ENCODE results near the gene RALA.

RALA gene

DNA sequence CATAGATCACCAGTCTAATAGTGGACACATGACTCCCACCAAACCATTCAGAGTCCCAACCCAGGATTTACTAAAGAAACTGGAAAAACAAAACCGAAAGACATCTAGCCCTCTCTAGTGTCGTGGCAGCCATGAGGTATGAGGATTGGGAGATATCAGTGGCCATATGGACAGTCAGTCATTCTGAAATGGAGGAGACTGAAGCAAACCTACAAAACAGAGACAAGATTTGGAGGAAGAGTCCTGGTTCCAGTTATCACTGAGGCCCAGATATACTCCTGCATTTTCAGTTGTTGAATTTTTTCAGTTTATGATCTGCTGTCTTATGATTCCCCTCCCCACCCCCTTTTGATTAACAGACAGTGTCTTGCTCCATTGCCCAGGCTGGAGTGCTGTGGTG is 9.1 kb upstream of the RALA start:
- DNase-seq = no peak

DNA sequence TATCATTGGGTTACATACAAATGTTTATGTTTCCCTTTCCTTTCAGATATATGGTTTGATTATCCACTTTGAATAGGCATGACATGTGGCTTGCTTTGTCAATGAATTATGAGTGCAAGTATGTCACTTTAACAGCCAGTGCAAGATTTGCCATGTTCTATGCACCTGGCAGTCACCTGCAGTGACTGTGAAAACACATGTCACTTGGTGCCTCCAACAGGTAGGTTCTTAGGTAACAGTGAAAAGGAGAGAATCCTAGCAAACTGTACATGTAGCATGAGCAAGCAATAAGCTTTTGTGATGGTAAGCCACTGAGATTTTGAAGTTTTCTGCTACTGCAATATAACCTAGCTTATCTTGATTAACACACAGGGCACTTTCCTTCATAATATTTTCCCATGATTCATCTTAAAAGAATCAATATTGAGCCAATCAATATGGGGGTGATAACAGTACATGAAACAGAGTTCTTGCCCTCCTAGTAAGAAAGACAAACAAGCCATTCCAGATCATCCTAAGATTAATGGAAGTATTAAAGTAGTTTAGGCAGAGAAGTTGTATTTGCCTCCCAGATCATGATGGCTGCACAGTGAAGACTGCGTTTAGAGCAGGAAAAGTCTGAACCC is 7.9 kb upstream of the RALA start:
- no peak for DNase-seq

DNA sequence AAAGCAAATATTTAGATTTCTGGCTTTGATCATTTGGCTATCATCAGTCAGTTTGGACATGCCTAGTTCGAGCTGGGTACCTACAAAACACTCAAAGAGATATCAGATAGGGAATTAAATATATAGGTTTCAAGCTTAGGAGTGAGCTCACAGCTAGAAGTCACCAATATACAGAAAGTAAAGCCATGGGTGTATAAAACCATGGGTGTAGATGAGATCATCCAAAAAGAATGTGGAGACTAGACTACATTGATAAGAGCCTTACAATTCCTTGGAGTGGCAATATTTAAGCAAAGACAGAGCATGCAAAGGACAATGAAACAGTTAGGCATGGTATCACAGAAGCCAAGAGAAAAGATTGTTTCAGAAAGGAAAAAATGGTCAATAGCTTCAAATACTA is 7.2 kb upstream of the RALA start:
- DNase-seq = no peak

DNA sequence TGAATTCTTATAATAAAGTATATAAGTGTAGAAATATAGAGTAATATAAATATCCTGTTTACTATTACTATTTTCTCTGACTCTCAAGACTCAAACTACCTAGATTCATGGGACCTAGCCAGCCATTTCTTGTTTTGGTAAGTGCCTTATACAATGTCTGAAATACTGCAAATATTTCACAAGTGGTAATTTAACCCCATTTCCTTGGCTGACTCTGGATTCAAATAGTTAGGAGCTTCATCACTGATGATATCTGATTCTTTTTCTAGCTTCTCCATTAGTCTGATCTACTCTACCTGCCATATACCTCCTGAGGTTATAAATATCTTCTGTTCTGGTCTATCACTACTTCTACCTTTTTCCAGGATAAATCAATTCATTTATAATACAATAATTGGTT is 6.4 kb upstream of the RALA start:
- no peak for DNase-seq

DNA sequence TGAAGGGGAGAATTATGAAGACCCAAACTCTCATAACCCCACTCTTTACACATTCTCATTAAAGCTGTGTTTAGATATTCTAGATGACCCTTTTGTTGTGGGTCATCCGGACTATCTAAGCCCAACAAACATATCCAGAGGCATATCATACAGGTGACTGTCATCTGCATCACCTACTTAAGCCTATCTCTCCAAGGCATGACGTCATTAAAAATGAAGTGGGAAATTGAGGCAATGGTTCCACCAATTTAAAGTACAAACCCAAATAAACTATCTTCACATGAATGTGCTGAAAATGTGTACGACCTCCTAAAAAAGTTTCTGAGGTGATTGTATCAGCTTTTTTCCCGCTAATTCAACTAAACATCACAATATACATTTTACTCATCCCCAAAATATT is 4.5 kb upstream of the RALA start:
- DNase-seq = no peak

DNA sequence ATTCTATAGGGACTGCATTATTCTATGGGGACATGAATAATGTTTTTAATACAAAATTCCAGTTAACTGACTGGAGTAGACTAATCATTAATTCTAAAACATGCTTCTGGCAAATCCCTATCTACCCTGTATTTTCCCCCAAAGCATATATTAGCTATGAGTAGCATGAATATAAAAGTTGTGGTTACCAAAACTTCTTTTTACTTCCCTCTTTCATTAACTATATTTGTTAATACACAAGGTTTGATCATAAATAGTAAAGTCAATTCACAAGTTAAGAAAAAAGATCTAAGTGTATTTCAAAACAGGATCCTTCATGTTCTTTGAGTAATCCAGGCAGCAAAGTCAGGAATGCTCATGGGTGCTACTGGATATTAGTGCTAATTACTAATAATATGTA is 2.9 kb upstream of the RALA start:
- no peak for DNase-seq

DNA sequence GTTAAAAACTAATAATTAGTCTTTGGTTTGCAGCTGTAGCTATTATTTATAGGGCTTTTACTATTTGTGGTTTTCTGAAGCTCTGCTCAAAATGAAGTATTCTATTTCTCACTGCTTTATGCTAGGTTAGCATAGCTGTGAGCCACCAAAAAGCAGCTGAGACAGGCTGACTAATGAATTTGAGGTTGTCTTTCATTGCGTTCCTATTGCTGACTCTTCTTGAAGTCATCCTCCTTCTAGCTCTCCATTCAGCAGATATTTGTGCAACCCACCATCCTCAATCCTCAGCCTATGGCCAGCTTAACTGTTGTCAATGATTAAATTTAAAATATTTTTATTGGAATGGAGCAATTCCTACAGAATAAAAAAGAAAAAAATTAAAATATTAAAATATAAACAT is 2.1 kb upstream of the RALA start:
- no peak for DNase-seq

DNA sequence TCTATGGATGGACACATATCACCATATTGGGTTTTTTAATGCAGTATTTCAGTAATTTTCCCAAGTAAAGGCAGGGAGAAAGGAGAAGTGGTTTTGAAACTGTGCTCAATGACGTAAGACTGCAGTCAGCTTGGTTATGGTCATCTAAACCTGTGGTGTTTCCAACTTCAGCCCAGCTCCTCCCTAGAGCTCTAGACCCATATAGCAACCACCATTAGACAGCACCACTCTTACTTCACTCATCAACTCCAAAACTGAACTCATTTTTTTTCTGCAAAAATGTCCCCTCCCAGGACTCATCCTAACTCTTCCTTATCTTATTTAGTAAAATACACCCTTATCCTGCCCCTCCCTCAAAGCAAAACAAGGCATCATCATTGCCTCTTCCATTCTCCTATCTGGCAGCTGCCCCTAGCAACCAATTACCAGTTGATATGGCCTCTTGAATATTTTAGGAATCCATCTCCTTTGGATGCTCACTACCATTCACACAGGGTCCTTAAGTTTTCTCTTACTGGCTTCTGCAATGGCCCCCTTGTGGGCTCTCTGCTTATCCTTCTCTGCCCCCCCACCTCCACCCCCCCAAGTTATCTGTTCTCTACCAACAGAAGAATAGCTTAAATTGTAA is 1.5 kb upstream of the RALA start:
- DNase-seq = no peak

DNA sequence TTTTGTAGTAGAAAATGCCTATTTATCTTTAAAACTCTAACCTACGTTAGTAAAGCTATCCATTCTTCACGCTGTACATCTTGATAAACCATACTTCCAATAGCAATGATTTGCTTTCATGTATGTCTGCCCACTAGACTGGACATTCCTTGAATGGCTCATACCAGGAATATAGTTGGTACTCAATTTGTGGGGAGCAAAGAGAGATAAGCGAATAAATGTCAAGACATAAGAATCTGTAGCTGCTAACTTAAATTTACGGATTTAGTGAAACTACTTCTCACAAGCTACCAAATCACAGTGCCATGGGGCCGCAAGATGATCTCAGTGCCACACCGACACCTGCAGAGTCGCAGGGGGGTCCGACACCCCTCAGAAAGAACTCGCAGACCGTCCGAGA is 763 bp upstream of the RALA start:
- DNase-seq = no peak

DNA sequence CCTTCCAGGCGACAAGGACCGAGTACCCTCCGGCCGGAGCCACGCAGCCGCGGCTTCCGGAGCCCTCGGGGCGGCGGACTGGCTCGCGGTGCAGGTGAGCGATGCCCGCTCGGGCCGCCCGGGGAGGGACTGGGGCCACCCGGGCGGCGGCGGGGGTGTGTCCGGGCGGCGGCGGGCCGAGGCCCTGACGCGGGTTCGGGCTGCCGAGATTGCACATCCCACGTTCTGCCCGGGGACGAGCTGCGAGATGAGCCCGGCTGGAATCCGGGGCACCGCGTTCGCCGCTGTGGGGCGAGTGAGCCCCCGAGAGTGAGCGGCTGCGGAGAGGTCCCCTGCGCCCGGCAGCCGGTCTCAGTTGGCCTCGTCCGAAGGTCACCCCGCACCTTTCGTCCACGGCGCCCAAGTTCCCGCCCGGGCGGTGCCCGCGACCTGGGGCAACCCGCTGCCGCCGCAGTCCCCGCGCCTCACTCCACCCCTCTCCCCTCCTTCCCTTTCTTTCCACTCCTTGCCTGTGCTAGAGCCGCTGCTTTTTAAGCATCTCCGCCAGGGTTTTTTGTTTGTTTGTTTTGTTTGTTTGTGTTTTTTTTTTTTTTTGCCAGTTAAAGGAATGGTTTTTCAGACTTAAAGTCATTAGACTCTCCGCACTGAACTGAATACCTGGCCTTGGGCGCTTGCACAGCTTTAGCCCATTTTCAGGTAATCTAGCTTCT is 515 bp downstream of the RALA start:
- DNase-seq = no peak

DNA sequence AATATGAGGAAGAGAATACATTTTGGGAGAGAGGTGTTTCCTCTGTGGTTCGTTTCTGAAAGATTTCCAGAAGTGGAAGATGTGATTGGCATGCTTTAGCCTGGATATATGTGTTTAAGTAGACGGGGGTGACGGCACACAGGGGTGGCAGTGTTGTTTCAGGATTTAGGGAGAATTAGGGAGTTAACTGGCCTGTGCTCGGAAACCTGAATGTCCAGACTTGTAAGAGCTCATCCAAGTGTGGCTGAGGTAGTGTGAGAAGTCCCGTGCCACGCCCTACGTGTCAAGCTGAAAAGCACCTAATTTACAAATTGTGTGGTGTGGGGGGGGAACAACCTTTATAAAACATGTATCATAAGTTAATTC is 1.1 kb downstream of the RALA start:
- DNase-seq = peak; percentile 16

DNA sequence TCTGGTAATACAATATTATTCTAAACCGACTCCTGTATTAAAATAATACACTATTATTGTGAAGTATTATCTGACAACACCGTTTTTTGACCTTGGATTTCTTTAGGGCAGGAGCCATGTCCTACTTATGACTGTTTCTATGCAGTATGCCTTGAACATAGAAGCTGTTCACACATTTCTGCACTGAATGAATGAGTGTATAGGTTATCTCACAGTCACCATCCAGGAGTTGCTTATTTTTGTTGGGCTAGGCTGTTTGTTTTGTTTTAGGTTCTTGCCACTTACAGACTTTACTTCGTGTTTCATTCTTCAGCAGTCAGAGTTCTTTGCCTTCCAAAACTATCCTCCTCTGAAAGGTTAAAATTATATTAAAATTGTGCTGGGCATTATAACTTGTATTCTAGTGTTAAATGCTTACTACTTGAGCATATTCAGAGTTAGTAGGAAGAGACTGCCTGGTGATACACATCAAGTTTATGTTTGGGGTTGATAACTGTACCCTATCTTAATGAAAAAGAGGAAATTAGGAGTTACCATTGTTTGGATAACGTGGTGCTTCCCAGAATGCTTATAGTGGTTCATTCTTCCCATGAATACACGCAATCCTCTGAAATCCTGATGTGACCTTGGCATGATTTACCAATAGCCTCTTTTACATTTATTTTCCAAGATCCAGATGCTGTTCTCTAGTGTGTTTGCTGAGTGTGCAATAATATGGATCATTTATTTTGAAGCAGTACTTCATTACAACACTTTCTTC is 1.7 kb downstream of the RALA start:
- DNase-seq = no peak

DNA sequence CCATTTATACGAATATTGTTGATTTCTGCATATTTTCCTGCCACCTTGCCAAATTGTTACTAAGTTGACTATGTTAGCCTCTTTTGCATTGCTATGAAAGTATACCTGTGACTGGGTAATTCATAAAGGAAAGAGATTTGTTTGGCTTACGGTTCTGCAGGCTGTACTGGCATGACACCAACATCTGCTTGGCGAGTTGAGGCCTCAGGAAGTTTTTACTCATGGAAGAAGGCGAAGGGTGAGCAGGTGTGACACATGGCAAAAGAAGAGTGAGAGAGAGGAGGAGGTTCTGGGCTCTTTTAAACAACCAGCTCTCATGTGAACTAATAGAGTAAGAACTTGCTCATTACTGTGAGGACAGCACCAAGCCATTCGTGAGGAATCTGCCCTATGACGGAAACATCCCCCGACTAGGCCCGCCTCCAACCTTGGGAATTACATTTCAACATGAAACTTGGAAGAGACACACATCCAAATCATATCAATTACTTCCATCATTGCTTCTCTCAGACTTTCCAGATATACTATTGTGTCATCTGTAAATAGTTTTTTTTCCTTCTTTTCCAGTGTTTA is 8.4 kb downstream of the RALA start:
- no peak for DNase-seq

DNA sequence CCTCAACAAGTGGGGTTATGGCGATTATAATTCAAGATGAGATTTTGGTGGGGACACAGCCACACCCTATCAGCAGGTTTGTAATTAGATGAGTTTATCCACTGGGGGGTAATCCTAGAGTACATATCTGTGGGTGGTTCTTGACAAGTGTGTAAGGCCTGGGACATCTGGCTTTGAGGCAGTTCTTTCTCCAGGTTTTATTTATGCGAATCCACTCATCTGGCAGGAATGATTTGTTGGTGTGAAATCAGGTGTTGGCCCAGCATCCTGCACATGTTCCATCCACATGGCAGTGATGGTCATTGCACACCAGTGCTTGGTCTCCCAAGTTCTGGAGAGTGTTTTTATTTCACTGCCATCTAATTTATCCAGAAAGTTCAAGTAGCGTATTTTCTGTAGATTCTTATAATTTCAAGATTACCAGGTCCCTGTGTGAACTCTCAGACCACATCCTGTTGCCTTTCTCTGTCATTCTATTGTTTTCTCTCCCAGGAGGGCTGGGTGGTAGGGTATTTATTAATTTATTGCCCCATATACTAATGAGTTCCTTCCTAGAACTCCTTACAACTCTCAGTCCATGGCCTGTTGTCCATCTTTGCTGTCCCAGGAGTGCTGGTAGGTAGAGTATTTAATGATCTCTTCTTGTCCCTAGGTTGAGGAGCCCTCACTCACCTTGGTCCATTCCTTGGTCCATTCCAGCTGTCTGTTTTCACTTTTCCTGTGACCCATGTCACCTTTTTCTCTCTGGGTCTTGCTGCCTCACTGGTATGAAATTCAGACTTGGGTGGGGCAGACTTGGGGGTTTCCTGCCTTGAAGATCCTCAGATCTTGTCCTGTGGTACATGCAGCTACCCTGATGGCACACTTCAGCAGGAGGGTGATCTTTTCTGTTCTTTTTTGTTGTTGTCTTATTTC is 10.4 kb downstream of the RALA start:
- peak; percentile 28 for DNase-seq

DNA sequence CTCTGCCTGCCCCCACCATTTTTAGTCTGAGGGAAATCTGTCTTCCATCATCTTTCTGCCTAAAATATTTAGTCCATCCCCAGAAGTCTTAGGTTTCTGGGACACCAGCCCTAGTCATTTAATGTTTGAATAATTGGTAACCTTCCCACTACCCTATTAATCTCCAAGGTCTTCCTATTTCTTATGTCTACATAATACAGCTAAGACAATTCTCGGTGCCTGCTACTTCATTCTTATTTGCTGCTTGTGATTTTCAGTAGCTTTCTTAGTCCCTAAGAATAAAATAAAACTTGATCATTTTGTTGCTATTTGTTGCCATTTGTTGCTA is 11.1 kb downstream of the RALA start:
- no peak for DNase-seq

DNA sequence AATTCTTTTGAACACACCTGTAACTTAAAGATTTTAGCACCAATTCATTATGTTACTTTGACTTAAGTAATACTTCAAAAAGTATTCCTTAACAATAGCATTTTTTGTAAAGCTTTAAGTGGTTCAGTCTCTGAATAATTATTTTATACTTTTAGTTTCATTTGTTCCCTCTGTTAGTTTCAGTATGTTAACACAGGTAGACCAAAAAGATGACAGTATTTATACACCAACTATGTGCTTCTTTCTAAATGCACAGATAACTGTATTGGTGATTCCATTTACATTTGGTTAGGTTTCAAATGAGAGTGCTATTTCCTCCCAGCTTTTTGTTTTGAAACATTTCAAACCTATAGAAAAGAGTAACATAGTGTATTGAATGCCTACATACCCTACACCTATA is 14.0 kb downstream of the RALA start:
- no peak for DNase-seq

DNA sequence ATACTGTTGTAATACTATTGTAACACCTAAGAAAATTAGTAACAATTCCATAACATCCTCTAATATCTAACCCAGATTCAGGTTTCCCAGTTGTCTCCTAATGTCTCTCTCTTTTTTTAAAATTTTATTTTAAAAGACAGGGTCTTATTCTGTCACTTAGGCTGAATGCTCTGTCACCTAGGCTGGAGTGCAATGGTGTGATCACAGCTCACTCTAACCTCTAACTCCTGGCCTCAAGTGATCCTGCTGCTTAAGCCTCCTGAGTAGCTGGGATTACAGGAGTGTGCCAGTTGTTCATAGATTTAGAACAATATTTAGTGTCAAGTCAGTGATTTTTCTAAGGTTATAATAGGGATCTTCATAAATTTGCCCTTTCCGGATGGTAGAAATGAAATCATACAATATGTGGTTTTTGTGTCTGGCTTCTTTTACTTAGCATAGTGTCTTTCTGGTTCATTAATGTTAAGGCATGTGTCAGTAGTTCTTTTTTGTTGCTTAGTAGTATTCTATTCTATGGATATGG is 14.7 kb downstream of the RALA start:
- DNase-seq = no peak

DNA sequence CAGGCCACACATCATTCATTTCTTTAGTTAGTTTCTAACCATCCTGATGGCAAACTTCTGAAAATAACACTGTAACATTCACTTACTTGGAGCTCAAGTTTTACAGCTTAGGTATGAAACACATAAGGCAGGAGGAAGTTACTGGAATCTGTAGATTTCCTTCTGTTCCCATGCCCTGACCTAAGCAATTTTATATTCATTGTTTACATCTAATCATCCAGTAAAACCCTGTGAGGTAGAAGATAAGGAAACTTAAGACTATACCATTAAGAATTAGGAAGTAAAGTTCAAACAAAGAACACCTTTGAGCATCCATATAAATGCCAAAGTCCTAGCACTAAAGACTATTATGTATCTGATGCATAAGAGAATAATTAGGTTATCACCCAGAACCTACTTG is 19.5 kb downstream of the RALA start:
- no peak for DNase-seq

DNA sequence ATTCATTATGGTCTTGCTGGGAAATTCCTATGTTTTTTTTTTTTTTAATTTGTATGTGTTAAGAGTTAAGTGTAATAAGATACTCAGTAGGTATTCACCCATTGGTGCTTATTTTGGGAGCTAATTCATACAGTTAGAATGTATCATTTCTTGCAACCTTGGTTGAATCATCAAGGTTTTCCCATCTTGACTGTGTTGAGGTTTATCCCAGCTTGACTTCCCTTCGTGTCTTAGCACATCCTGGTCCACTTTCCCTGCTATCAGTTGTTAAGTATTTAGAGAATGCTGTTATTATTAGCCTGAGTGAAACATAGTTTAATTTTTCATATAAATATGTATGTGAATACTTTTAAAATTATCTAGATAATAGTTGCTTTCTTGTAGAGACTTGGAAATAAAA is 20.8 kb downstream of the RALA start:
- DNase-seq = no peak

DNA sequence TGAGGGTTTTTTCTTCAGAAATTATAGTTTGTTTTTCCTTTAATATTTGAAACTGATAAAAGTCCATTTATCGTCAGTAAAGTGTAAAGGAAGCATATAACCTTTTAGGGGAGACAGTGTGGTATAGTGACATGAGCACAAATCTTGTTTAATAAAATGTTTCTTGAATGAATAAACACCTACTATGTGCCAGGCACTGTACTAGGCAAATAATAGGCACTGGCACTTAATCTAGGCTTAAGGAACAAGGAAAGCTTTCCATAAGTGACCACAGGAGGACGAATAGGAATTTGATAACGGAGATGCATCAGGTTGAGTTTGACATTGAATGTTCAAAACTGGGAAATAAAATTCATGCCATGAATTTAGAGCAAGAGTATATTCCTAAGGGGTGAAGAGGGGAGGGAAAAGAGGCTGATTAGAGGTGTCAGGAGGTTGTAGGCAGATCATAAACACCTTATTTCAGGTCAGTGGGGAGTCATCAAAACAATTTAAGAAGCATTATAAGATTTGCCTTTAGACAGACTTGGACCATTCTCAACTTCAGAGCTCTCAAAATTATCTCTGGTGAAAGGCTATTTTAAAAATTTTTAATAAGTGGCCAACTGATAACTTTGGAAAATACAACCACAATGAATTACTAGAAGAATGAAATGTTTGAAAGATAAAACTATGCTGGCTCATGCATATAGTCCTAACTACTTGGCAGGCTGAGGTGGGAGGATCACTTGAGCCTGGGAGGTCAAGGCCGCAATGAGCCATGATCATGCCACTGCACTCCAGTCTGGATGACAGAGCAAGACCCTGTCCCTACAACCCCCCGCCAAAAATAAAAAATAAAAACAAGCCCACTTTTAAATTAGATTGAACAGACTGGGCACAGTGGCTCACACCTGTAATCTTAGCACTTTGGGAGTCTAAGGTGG is 22.4 kb downstream of the RALA start:
- no peak for DNase-seq

DNA sequence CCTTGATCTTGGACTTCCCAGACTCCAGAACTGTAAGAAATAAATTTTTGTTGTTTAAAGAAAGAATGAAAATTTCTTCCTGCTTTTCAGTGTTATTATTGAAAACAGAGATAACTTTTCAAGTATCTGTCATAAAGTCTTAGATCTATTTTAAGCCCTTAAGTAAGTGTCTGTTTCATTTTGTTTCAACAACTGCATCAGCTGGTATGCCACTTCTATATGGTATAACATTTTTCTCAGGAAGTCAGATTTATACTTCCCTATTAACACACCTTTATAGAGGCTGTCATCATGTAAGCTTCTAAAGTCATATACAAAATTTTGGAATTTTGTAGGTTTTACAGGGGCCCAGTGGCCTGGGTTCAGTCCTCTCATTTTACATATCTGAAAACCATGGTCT is 24.4 kb downstream of the RALA start:
- DNase-seq = no peak

Data from effector CD4-positive, alpha-beta T cell (primary cell).